Upper lobe of left lung (tissue), 4 donors: ENCODE measurements around the gene NDUFV2.

Source experiments
- CTCF ChIP-seq, 6 experiments: fragments of 450-650 bp in 4 of 6; fragments of 200-600 bp in 2 of 6; sonication (generic) in 2 of 6; IDR thresholded peaks; one replicate each; pipeline ENCODE4 v1.5.1; 2016 to 2019; ENCODE audit warnings: antibody characterized with exemption in 6 of 6
- EP300 ChIP-seq, 4 donors: sonication (generic); formaldehyde crosslinking; IDR thresholded peaks; one replicate each; pipeline ENCODE4 v1.5.1; 2017; ENCODE audit warnings: antibody characterized with exemption in 4 of 4, control low read depth in 2 of 4
- POLR2A ChIP-seq, 4 donors: fragments of 450-650 bp; IDR thresholded peaks; one replicate each; pipeline ENCODE4 v1.5.1; 2016 to 2017; ENCODE audit warnings: antibody characterized with exemption in 4 of 4, mild to moderate bottlenecking in 2 of 4
- POLR2AphosphoS5 ChIP-seq, 2 donors: sonication (generic); formaldehyde crosslinking; IDR thresholded peaks; one replicate each; pipeline ENCODE4 v1.5.1; 2017; ENCODE audit warnings: antibody characterized with exemption in 2 of 2

- TF ChIP-seq POLR2AphosphoS5 (IDR thresholded peaks at IDR 0.05) (no peak), CTCF (IDR thresholded peaks at IDR 0.05) (no peak), POLR2A (IDR thresholded peaks at IDR 0.05) (no peak), EP300 (IDR thresholded peaks at IDR 0.05) (no peak)
Observed at GRCh38 chr18:9066817-9067306, 35.6 kb upstream of the NDUFV2 start.
